NCI-H2227 (cell line): Measurements from ENCODE around the gene CD247.

ENCODE experiments used
- DNase-seq: peaks from one replicate; lab custom pipeline; 2025; ENCODE audit not compliant: unreplicated experiment; lab: John Stamatoyannopoulos, UW

Gene CD247

GRCh38 chr1:167512046-167512654 is 6.2 kb downstream of the CD247 start:
- DNase-seq: peak; percentile 49

GRCh38 chr1:167511374-167511986 is 6.8 kb downstream of the CD247 start:
- DNase-seq: no peak

- no peak for DNase-seq
Observed at GRCh38 chr1:167510881-167511280, 7.4 kb downstream of the CD247 start.

GRCh38 chr1:167510244-167510643 is 8.1 kb downstream of the CD247 start:
- no peak for DNase-seq

- no peak for DNase-seq
Observed at GRCh38 chr1:167509587-167509986, 8.7 kb downstream of the CD247 start.

- no peak for DNase-seq
Observed at GRCh38 chr1:167507719-167508118, 10.6 kb downstream of the CD247 start.

GRCh38 chr1:167504467-167504827 is 13.9 kb downstream of the CD247 start:
- no peak for DNase-seq

GRCh38 chr1:167503626-167504466 is 14.5 kb downstream of the CD247 start:
- DNase-seq: no peak

GRCh38 chr1:167502719-167503462 is 15.4 kb downstream of the CD247 start:
- no peak for DNase-seq

GRCh38 chr1:167502192-167502551 is 16.2 kb downstream of the CD247 start:
- no peak for DNase-seq

GRCh38 chr1:167501515-167502191 is 16.7 kb downstream of the CD247 start:
- peak; percentile 34 for DNase-seq

- no peak for DNase-seq
Observed at GRCh38 chr1:167500283-167500860, 18.0 kb downstream of the CD247 start.

- DNase-seq: no peak
Observed at GRCh38 chr1:167499664-167500101, 18.6 kb downstream of the CD247 start.

- DNase-seq: no peak
Observed at GRCh38 chr1:167499106-167499505, 19.2 kb downstream of the CD247 start.

- DNase-seq: no peak
Observed at GRCh38 chr1:167496797-167497619, 21.3 kb downstream of the CD247 start.

GRCh38 chr1:167493372-167493771 is 25.0 kb downstream of the CD247 start:
- DNase-seq: no peak

- DNase-seq: peak; percentile 42
Observed at GRCh38 chr1:167492481-167492910, 25.8 kb downstream of the CD247 start.

GRCh38 chr1:167491586-167492461 is 26.5 kb downstream of the CD247 start:
- peak; percentile 42 for DNase-seq

- no peak for DNase-seq
Observed at GRCh38 chr1:167490765-167491164, 27.6 kb downstream of the CD247 start.
